Measurements from ENCODE around the gene SEMA6D. TPM values are rescaled to one million over a fixed set of nuclear protein-coding genes. Genes with fewer than 3 reads are reported as not detected.

Gene SEMA6D
- total RNA-seq, 1 experiment from 2014 or later = 15.8 TPM

DNA sequence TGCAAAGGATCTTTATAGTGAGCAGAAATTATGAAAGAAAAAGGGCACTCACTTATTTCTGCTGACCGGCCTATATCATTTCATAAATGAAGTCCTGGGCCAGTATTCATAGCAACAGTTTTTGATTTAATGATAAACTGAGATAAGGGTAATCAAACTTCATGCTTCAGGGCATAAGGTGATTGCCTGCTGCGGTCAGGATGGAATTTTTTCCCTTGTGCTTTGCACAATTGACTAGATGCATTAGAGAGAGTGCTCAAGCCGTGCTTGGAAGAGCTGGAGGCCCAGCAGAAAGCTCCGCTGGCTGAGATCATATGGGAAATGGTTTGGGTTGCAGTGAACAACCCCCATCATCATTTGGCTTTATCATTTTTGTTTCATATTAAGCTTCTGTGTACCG is 10.4 kb downstream of the SEMA6D start:
- Histone ChIP-seq H3K9me3 (ENCODE audit: control insufficient read depth, low read depth, low read length) (no peaks in the 10 kb centered on the region), H3K79me1 (ENCODE audit: insufficient read depth, low read depth, low read length, poor library complexity, severe bottlenecking) (no peaks in the 10 kb centered on the region), H2BK12ac (ENCODE audit: insufficient read length, low read depth, low read length) (no peak overlapping the region), H3T11ph (ENCODE audit: low read length) (no peak overlapping the region), H3K79me2 (ENCODE audit: insufficient read depth, low read length) (no peaks in the 10 kb centered on the region; the same call in 1 of the 2 replicates), H4K5ac (ENCODE audit: insufficient read length, low read depth, low read length) (no peak overlapping the region), H4K91ac (ENCODE audit: insufficient read length, low read depth, low read length) (no peak overlapping the region), H3K4ac (ENCODE audit: low read depth, low read length) (no peak overlapping the region), H3K27ac (ENCODE audit: insufficient read length, low read depth, low read length) (no peak overlapping the region), H2BK5ac (ENCODE audit: insufficient read length, low read length) (no peak overlapping the region), H2AFZ (ENCODE audit: low read length) (no peak overlapping the region), H2BK20ac (ENCODE audit: low read depth, low read length, poor library complexity, severe bottlenecking) (no peak overlapping the region), H3K4me1 (ENCODE audit: insufficient read depth, low read length) (no peaks in the 10 kb centered on the region), H3K14ac (ENCODE audit: insufficient read depth, low read length) (no peak overlapping the region), H2BK120ac (ENCODE audit: low read depth, low read length, poor library complexity, severe bottlenecking) (no peak overlapping the region), H3K9ac (ENCODE audit: extremely low read depth, insufficient read length, low read length) (no peak overlapping the region), H2AK5ac (ENCODE audit: insufficient read length, low read length) (no peak overlapping the region), H3K23ac (ENCODE audit: insufficient read length, low read depth, low read length) (no peak overlapping the region), H3K56ac (ENCODE audit: insufficient read length, low read depth, low read length) (no peak overlapping the region), H4K8ac (replicated peaks; ENCODE audit: insufficient read length, low read depth, low read length) (no peak overlapping the region), H3K23me2 (ENCODE audit: insufficient read length, low read depth, low read length, poor library complexity, severe bottlenecking) (no peaks in the 10 kb centered on the region), H3K18ac (ENCODE audit: insufficient read length, low read depth, low read length) (no peak overlapping the region), H3K4me2 (ENCODE audit: insufficient read depth, insufficient read length, low read length) (no peak overlapping the region), H4K20me1 (ENCODE audit: control insufficient read depth, insufficient read depth, insufficient read length) (no peaks in the 10 kb centered on the region), H2BK15ac (ENCODE audit: low read depth, low read length) (no peak overlapping the region), H3K27me3 (ENCODE audit: insufficient read depth, low read length) (no peaks in the 10 kb centered on the region)
- TF ChIP-seq, protein P1, sequence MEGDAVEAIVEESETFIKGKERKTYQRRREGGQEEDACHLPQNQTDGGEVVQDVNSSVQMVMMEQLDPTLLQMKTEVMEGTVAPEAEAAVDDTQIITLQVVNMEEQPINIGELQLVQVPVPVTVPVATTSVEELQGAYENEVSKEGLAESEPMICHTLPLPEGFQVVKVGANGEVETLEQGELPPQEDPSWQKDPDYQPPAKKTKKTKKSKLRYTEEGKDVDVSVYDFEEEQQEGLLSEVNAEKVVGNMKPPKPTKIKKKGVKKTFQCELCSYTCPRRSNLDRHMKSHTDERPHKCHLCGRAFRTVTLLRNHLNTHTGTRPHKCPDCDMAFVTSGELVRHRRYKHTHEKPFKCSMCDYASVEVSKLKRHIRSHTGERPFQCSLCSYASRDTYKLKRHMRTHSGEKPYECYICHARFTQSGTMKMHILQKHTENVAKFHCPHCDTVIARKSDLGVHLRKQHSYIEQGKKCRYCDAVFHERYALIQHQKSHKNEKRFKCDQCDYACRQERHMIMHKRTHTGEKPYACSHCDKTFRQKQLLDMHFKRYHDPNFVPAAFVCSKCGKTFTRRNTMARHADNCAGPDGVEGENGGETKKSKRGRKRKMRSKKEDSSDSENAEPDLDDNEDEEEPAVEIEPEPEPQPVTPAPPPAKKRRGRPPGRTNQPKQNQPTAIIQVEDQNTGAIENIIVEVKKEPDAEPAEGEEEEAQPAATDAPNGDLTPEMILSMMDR (conservative IDR thresholded peaks at IDR 0.05) = no peak
- DNase-seq = no peak
- Mint-ChIP-seq H3K27ac (no peak overlapping the region), H3K4me1 (peaks cover 9 to 27% of the 10 kb centered on the region in 2 experiments), H3K9me3 (no peaks in the 10 kb centered on the region), H3K36me3 (ENCODE audit: insufficient read depth in 1 of 3, low read depth in 3 of 3) (peaks cover 0 to 5% (median 0%) of the 10 kb centered on the region in 3 experiments; a peak in 2 of 7 replicates), H3K27me3 (ENCODE audit: low read depth) (no peaks in the 10 kb centered on the region; the same call in 1 of the 2 replicates), H3K4me3 (no peak overlapping the region)
- no CpG with 5 or more reads among the region's 5 CpGs for WGBS (ENCODE audit: extremely low coverage, insufficient read length, low lambda C conversion rate)

Data from H9 (cell line).